Umbilical cord (tissue), 2 donors: Measurements from ENCODE around the gene CCND1. TPM values are rescaled to one million over a fixed set of nuclear protein-coding genes. Genes with fewer than 3 reads are reported as not detected.

ENCODE experiments used
- DNase-seq: peaks from one replicate; pipeline ENCODE4 v3.0.0-alpha.2; 2015; ENCODE audit warnings: low spot score
- total RNA-seq: library from RNA; depleted of rRNA; stranded (reverse); fragments of >200 nt; gene quantifications from one replicate; pipeline ENCODE4 v1.2.3, GENCODE V29; 2014; ENCODE audit warnings: low replicate concordance; ENCODE audit not compliant: insufficient read depth

CCND1 gene
- total RNA-seq, 1 donor from 2014 or later = 60.7 TPM

- DNase-seq = no peak
These were observed 23.9 kb downstream of the CCND1 start for GRCh38 chr11:69664901-69665300.

- DNase-seq = no peak
These were observed 24.7 kb downstream of the CCND1 start for GRCh38 chr11:69665669-69666068.

GRCh38 chr11:69666261-69666660, 25.3 kb downstream of the CCND1 start:
- DNase-seq = no peak

GRCh38 chr11:69666752-69667536, 26.0 kb downstream of the CCND1 start:
- no peak for DNase-seq

- DNase-seq = no peak
These were observed 27.0 kb downstream of the CCND1 start for GRCh38 chr11:69667619-69668604.

- DNase-seq = no peak
These were observed 28.5 kb downstream of the CCND1 start for GRCh38 chr11:69669486-69669885.

GRCh38 chr11:69670158-69670845, 29.3 kb downstream of the CCND1 start:
- peak; percentile 83 for DNase-seq

GRCh38 chr11:69671734-69672465, 30.9 kb downstream of the CCND1 start:
- DNase-seq = no peak

- peak; percentile 69 for DNase-seq
These were observed 33.4 kb downstream of the CCND1 start for GRCh38 chr11:69674267-69674885.

GRCh38 chr11:69674886-69675714, 34.1 kb downstream of the CCND1 start, which contains the start of gene LTO1:
Gene LTO1, minus strand, starts transcription at chr11:69675353. Its CDS starts 114 bp downstream, at chr11:69675239.
- peak; percentile 97 for DNase-seq

- no peak for DNase-seq
These were observed 36.8 kb downstream of the CCND1 start for GRCh38 chr11:69677749-69678148.

- no peak for DNase-seq
These were observed 39.7 kb downstream of the CCND1 start for GRCh38 chr11:69680688-69681087.

- DNase-seq = no peak
These were observed 41.3 kb downstream of the CCND1 start for GRCh38 chr11:69682221-69682620.

- DNase-seq = no peak
These were observed 41.8 kb downstream of the CCND1 start for GRCh38 chr11:69682681-69683326.

- DNase-seq = no peak
These were observed 42.9 kb downstream of the CCND1 start for GRCh38 chr11:69683764-69684333.

GRCh38 chr11:69684651-69685050, 43.7 kb downstream of the CCND1 start:
- no peak for DNase-seq

GRCh38 chr11:69685348-69685747, 44.4 kb downstream of the CCND1 start:
- no peak for DNase-seq

- no peak for DNase-seq
These were observed 45.5 kb downstream of the CCND1 start for GRCh38 chr11:69686452-69686851.

- no peak for DNase-seq
These were observed 45.9 kb downstream of the CCND1 start for GRCh38 chr11:69686856-69687255.
